ENCODE results near the gene JAGN1. TPM values are rescaled to one million over a fixed set of nuclear protein-coding genes. Genes with fewer than 3 reads are reported as not detected.

JAGN1 gene
- total and polyA plus RNA-seq, 9 of the 15 experiments (the other 6 are each of a cell fraction or from before 2014, with no cell fraction given) = 31.6 to 77.8 (median 40.3) TPM

GRCh38 chr3:9932843-9933560 is 42.6 kb downstream of the JAGN1 start (continued):
- TF ChIP-seq ZNF609 (CRISPR knock-in tag; IDR thresholded peaks at IDR 0.05; ENCODE audit: borderline replicate concordance) (no peak), ZNF23 (CRISPR knock-in tag; IDR thresholded peaks at IDR 0.05) (no peak), CBFA2T2 (conservative IDR thresholded peaks at IDR 0.05) (0 out of 2 replicates have a peak, but pooled peaks have one; percentile 8), KAT2B (IDR thresholded peaks at IDR 0.05; ENCODE audit: low read depth, low read length) (peak; percentile 38), EP300 (IDR thresholded peaks at IDR 0.05; ENCODE audit: low read length) (no peak), ZNF232 (CRISPR knock-in tag; IDR thresholded peaks at IDR 0.05) (peak; percentile 78), MTA2 (IDR thresholded peaks at IDR 0.05; ENCODE audit: low read depth) (0 out of 2 replicates have a peak, but pooled peaks have one; percentile 26), PYGO2 (tag; IDR thresholded peaks at IDR 0.05) (no peak), SAFB (IDR thresholded peaks at IDR 0.05; ENCODE audit: borderline replicate concordance, low read depth, low read length) (peak; percentile 91), RBM25 (IDR thresholded peaks at IDR 0.05; ENCODE audit: low read depth, low read length, severe bottlenecking) (peak; percentile 15), THAP7 (CRISPR knock-in tag; IDR thresholded peaks at IDR 0.05) (no peak), NCOA4 (IDR thresholded peaks at IDR 0.05; ENCODE audit: partially characterized antibody) (no peak), KDM4B (IDR thresholded peaks at IDR 0.05; ENCODE audit: borderline replicate concordance in 2 of 2, low read depth in 1 of 2) (0 out of 4 replicates have a peak, but pooled peaks of 1 of the 2 experiments have one; percentile 23), ILK (tag; IDR thresholded peaks at IDR 0.05; ENCODE audit: borderline replicate concordance, low read depth) (no peak), MTA3 (IDR thresholded peaks at IDR 0.05; ENCODE audit: borderline replicate concordance) (peak; percentile 93; the same call in 1 of the 2 replicates), C11orf30 (IDR thresholded peaks at IDR 0.05; ENCODE audit: low read depth) (peak; percentile 50; the same call in 1 of the 2 replicates), NR2C2 (CRISPR knock-in tag; IDR thresholded peaks at IDR 0.05) (0 out of 2 replicates have a peak, but pooled peaks have one; percentile 8), NR2C2 (tag; IDR thresholded peaks at IDR 0.05) (0 out of 2 replicates have a peak, but pooled peaks have one; percentile 44), COPS2 (conservative IDR thresholded peaks at IDR 0.05) (no peak), HNRNPK (IDR thresholded peaks at IDR 0.05; ENCODE audit: low read depth, low read length, poor library complexity, severe bottlenecking) (peak; percentile 11), RB1 (IDR thresholded peaks at IDR 0.05; ENCODE audit: low read depth) (peak; percentile 88), TEAD2 (tag; IDR thresholded peaks at IDR 0.05) (no peak), MCM3 (IDR thresholded peaks at IDR 0.05) (no peak), KHSRP (IDR thresholded peaks at IDR 0.05) (no peak)

Data from K562 (cell line).